Right lobe of liver (tissue), 6 donors: ENCODE measurements around the gene NFATC3. TPM values are rescaled to one million over a fixed set of nuclear protein-coding genes. Genes with fewer than 3 reads are reported as not detected.

Experiments
- ATAC-seq, 4 donors: fragments of 200-7000 bp; cut with Tn5 transposase; one replicate each; pipeline ENCODE4 v1.9.1; 2020; ENCODE audit warnings: mild to moderate bottlenecking in 4 of 4, moderate library complexity in 4 of 4
- DNase-seq, 3 donors: peaks; one replicate each; pipeline ENCODE4 v3.0.0-alpha.2; 2020
- H3K27ac ChIP-seq, 3 donors: fragments of 200-600 bp; one replicate each; pipeline ENCODE4 v1.8.0; 2022
- H3K27me3 ChIP-seq, 2 donors: fragments of 200-600 bp; one replicate each; pipeline ENCODE4 v1.8.0; 2022
- H3K36me3 ChIP-seq, 4 donors: fragments of 200-600 bp; sonication (generic) in 1 of 4; one replicate each; pipeline versions ENCODE4 v1.5.1 to v1.8.0; 2017 to 2022; ENCODE audit warnings: control low read depth in 1 of 4
- H3K4me1 ChIP-seq, 4 donors: fragments of 200-600 bp; sonication (generic) in 1 of 4; one replicate each; pipeline versions ENCODE4 v1.5.1 to v1.8.0; 2017 to 2022; ENCODE audit warnings: control low read depth in 1 of 4
- H3K4me3 ChIP-seq, 3 donors: fragments of 200-600 bp; one replicate each; pipeline ENCODE4 v1.8.0; 2022
- H3K9me3 ChIP-seq, 4 donors: fragments of 200-600 bp; sonication (generic) in 1 of 4; one replicate each; pipeline versions ENCODE4 v1.5.1 to v1.8.0; 2017 to 2022; ENCODE audit warnings: control low read depth in 1 of 4
- CTCF ChIP-seq, 4 donors: fragments of 200-600 bp in 3 of 4; fragments of 450-650 bp in 1 of 4; IDR thresholded peaks; one replicate each; pipeline versions ENCODE4 v1.5.1 to v1.8.0; 2016 to 2022; ENCODE audit warnings: antibody characterized with exemption in 4 of 4, mild to moderate bottlenecking in 2 of 4
- POLR2A ChIP-seq: fragments of 450-650 bp; IDR thresholded peaks from one replicate; pipeline ENCODE4 v1.6.1; 2017; ENCODE audit warnings: antibody characterized with exemption, mild to moderate bottlenecking
- WGBS: methylation state at CpG from one replicate; pipeline ENCODE4 v1.1.6; 2018; ENCODE audit warnings: low coverage, low lambda C conversion rate; ENCODE audit not compliant: insufficient coverage; ENCODE audit errors: missing lambda C conversion rate; 5-methylcytosine and 5-hydroxymethylcytosine counted together
- intact Hi-C, 2 donors: fragments of 100-400 bp; cut with DNase I; formaldehyde crosslinking; loops; one replicate each; pipeline versions ENCODE4 v1.11.2 to v1.14.1; 2022
- long read RNA-seq: library from polyadenylated mRNA; unstranded; transcript quantifications from one replicate; pipeline ENCODE4 v2.0.0, GENCODE V29; 2019
- total RNA-seq, 6 experiments: library from RNA; depleted of rRNA in 2 of 6; stranded (reverse); fragments of >200 nt in 2 of 6; fragmentation: NEBNext Ultra II Directional in 3 of 6; extraction: Animal tissue kit (Norgen Biotek cat#: 25700) in 3 of 6; gene quantifications; one replicate each; pipeline versions ENCODE4 v1.1.0 to v1.2.4, GENCODE V29; 2016 to 2023
- donor health status: DM: no; HTN: yes; CAD: no.
- donor health status: DM: no; HTN: no; CAD: no.
- donor health status: DM: no; HTN: no; CAD: no.
- donor health status: DM: no; HTN: yes; CAD: no.
- donor health status: DM: no; HTN: yes; CAD: no.

The NFATC3 gene
- 10 to 100 TPM; 19.9 to 30.1 (median 25.1) TPM for total RNA-seq
- long read RNA-seq, partial matches to known transcripts, result 0 of 1 reads
- long read RNA-seq, other reads (novel, unspliced or antisense), result 1 of 1 reads

- Histone ChIP-seq H3K4me3 (peak within 1 kb of the TSS; percentile 82 to 83 (median 82)), H3K36me3 (no peaks in the 10 kb centered on the region), H3K4me1 (peaks cover 0 to 51% (median 24%) of the 10 kb centered on the region in 4 donors), H3K27me3 (no peaks in the 10 kb centered on the region), H3K9me3 (no peaks in the 10 kb centered on the region), H3K27ac (peak within 1 kb of the TSS; percentile 96 to 99 (median 96))
- peak; percentile 99 for DNase-seq
- WGBS, result 0% methylated on average over 14 of the region's 104 CpGs
- intact Hi-C loops, result loop anchor here in 1 of 2 donors (10.0 kb wide), 1 partner anchor 149 kb away; the partner anchor contains the start of gene ESRP2
- peak; percentile 76 to 86 (median 84) for ATAC-seq
- TF ChIP-seq CTCF (IDR thresholded peaks at IDR 0.05) (no peak), POLR2A (peak; percentile 88)
Measured at GRCh38 chr16:68085259-68086071, at the start of gene NFATC3. Gene NFATC3 (plus strand): TSS chr16:68085370. CDS start chr16:68085682, 312 bp downstream.

GRCh38 chr16:68037841-68038597 is 47.2 kb upstream of the NFATC3 start:
- no peak for TF ChIP-seq CTCF (IDR thresholded peaks at IDR 0.05)
- no peak for TF ChIP-seq POLR2A
- no peaks in the 10 kb centered on the region for H3K36me3 ChIP-seq
- H3K27me3 ChIP-seq, result no peaks in the 10 kb centered on the region
- no peaks in the 10 kb centered on the region for H3K4me1 ChIP-seq
- no peak overlapping the region for H3K4me3 ChIP-seq
- intact Hi-C loops, result no loop called here
- H3K27ac ChIP-seq, result peak overlapping the region in 1 of 3 donors; percentile 8
- no peaks in the 10 kb centered on the region for H3K9me3 ChIP-seq
- ATAC-seq (peak; percentile 6 to 56 (median 38)), DNase-seq (no peak)
- 56% methylated on average over 4 of the region's 9 CpGs for WGBS

GRCh38 chr16:68040506-68041288 is 44.5 kb upstream of the NFATC3 start:
- TF ChIP-seq POLR2A, result no peak
- TF ChIP-seq CTCF (IDR thresholded peaks at IDR 0.05), result peak; percentile 75 to 85 (median 77)
- H3K36me3 ChIP-seq, result no peaks in the 10 kb centered on the region
- H3K27ac ChIP-seq, result no peak overlapping the region
- intact Hi-C loops, result no loop called here
- peak; percentile 98 to 99 (median 98) for ATAC-seq
- WGBS, result 42% methylated on average over 7 of the region's 14 CpGs
- no peaks in the 10 kb centered on the region for H3K9me3 ChIP-seq
- no peaks in the 10 kb centered on the region for H3K27me3 ChIP-seq
- DNase-seq, result peak; percentile 85 to 90 (median 90)
- no peaks in the 10 kb centered on the region for H3K4me1 ChIP-seq
- H3K4me3 ChIP-seq, result no peak overlapping the region

GRCh38 chr16:68041783-68042182 is 43.4 kb upstream of the NFATC3 start:
- ATAC-seq (peak in 3 of 4 donors; percentile 18 to 37 (median 36)), DNase-seq (no peak)
- no peak overlapping the region for H3K4me3 ChIP-seq
- WGBS, result 27% methylated on average over 2 of the region's 2 CpGs
- H3K27ac ChIP-seq, result no peak overlapping the region
- no peaks in the 10 kb centered on the region for H3K36me3 ChIP-seq
- TF ChIP-seq CTCF (IDR thresholded peaks at IDR 0.05), result no peak
- TF ChIP-seq POLR2A, result no peak
- intact Hi-C loops, result no loop called here
- H3K9me3 ChIP-seq, result no peaks in the 10 kb centered on the region
- no peaks in the 10 kb centered on the region for H3K4me1 ChIP-seq
- no peaks in the 10 kb centered on the region for H3K27me3 ChIP-seq
